Stomach (tissue), 4 donors: ENCODE measurements around the gene PEDS1.

ENCODE experiments used
- EP300 ChIP-seq: sonication (generic); formaldehyde crosslinking; IDR thresholded peaks from one replicate; pipeline ENCODE4 v1.6.1; 2017; ENCODE audit warnings: antibody characterized with exemption
- TF ChIP-seq, protein P1 (sequence below), 7 experiments: fragments of 450-650 bp in 4 of 7; fragments of 200-600 bp in 3 of 7; sonication (generic) in 3 of 7; IDR thresholded peaks; one replicate each; pipeline ENCODE4 v1.5.1; 2016 to 2019; ENCODE audit warnings: antibody characterized with exemption in 7 of 7, control low read depth in 2 of 7, mild to moderate bottlenecking in 1 of 7

DNA sequence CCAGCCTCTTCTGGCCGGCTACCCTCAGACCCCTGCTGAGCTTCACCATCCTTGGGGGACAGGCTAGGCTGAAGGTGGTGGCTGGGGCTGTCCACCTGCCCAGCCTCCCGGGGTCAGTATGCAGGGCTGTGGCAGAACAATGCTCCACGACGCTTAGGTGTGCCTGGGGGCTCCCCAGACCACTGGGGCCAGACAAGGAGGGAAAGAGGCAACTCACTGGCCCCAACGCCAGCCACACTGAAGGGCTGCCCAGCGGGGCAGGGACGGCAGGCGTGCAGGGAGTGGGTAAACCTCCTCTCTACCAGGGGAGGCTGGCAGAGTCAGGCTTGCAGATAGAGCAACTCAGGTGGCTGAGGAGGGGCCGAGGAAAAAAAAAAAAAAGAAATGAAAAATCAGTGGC is 29.0 kb downstream of the PEDS1 start:
- TF ChIP-seq, protein P1, sequence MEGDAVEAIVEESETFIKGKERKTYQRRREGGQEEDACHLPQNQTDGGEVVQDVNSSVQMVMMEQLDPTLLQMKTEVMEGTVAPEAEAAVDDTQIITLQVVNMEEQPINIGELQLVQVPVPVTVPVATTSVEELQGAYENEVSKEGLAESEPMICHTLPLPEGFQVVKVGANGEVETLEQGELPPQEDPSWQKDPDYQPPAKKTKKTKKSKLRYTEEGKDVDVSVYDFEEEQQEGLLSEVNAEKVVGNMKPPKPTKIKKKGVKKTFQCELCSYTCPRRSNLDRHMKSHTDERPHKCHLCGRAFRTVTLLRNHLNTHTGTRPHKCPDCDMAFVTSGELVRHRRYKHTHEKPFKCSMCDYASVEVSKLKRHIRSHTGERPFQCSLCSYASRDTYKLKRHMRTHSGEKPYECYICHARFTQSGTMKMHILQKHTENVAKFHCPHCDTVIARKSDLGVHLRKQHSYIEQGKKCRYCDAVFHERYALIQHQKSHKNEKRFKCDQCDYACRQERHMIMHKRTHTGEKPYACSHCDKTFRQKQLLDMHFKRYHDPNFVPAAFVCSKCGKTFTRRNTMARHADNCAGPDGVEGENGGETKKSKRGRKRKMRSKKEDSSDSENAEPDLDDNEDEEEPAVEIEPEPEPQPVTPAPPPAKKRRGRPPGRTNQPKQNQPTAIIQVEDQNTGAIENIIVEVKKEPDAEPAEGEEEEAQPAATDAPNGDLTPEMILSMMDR (IDR thresholded peaks at IDR 0.05) = no peak
- no peak for TF ChIP-seq EP300
